Vagina (tissue), 2 donors: Measurements from ENCODE around the gene NEO1. TPM values are rescaled to one million over a fixed set of nuclear protein-coding genes. Genes with fewer than 3 reads are reported as not detected.

ENCODE experiments used
- DNase-seq, 2 donors: peaks; one replicate each; pipeline ENCODE4 v3.0.0-alpha.2; 2017; ENCODE audit errors: extremely low spot score in 2 of 2
- H3K27ac ChIP-seq: fragments of 200-600 bp; sonication (generic); one replicate; pipeline ENCODE4 v1.5.1; 2019
- H3K27me3 ChIP-seq: fragments of 200-600 bp; sonication (generic); one replicate; pipeline ENCODE4 v1.5.1; 2019
- H3K36me3 ChIP-seq, 2 donors: fragments of 200-600 bp; sonication (generic); one replicate each; pipeline ENCODE4 v1.5.1; 2017 to 2019
- H3K4me1 ChIP-seq: fragments of 200-600 bp; sonication (generic); one replicate; pipeline ENCODE4 v1.5.1; 2019
- H3K4me3 ChIP-seq, 2 donors: fragments of 200-600 bp; sonication (generic); 1 replicate in 1 of 2; 2 replicates in 1 of 2; pipeline ENCODE4 v1.5.1; 2016 to 2019
- H3K9me3 ChIP-seq: fragments of 200-600 bp; sonication (generic); one replicate; pipeline ENCODE4 v1.5.1; 2019
- CTCF ChIP-seq, 3 experiments: fragments of 450-650 bp in 2 of 3; fragments of 200-600 bp in 1 of 3; sonication (generic) in 1 of 3; IDR thresholded peaks; one replicate each; pipeline ENCODE4 v1.5.1; 2017 to 2019; ENCODE audit warnings: antibody characterized with exemption in 3 of 3, mild to moderate bottlenecking in 2 of 3, moderate library complexity in 2 of 3
- POLR2A ChIP-seq, 2 donors: fragments of 450-650 bp; IDR thresholded peaks; one replicate each; pipeline ENCODE4 v1.6.1; 2017; ENCODE audit warnings: antibody characterized with exemption in 2 of 2, mild to moderate bottlenecking in 2 of 2, moderate library complexity in 2 of 2
- POLR2AphosphoS5 ChIP-seq, 2 donors: sonication (generic); formaldehyde crosslinking; IDR thresholded peaks; one replicate each; pipeline ENCODE4 v1.9.0; 2017; ENCODE audit warnings: antibody characterized with exemption in 2 of 2, mild to moderate bottlenecking in 2 of 2, low read depth in 1 of 2; ENCODE audit not compliant: insufficient read depth in 1 of 2
- intact Hi-C: fragments of 100-400 bp; cut with DNase I; formaldehyde crosslinking; loops from one replicate; pipeline ENCODE4 v1.15.1; 2023
- total RNA-seq: library from RNA; depleted of rRNA; stranded (reverse); fragments of >200 nt; gene quantifications from one replicate; pipeline ENCODE4 v1.2.3, GENCODE V29; 2016

Gene NEO1
- total RNA-seq: 21.9 TPM

GRCh38 chr15:73051807-73052652, at the start of gene NEO1:
Gene NEO1 (plus strand): TSS chr15:73052463. CDS start chr15:73052676, 213 bp downstream.
- Histone ChIP-seq H3K27me3 (no peaks in the 10 kb centered on the region), H3K4me3 (peak within 1 kb of the TSS; percentile 71 to 87), H3K9me3 (no peaks in the 10 kb centered on the region), H3K4me1 (peaks cover 28% of the 10 kb centered on the region), H3K36me3 (no peaks in the 10 kb centered on the region), H3K27ac (peak within 1 kb of the TSS; percentile 95)
- DNase-seq: peak in 1 of 2 donors; percentile 90
- TF ChIP-seq POLR2AphosphoS5 (IDR thresholded peaks at IDR 0.05; ENCODE audit: insufficient read depth in 1 of 2, low read depth in 1 of 2): peak in 1 of 2 donors; percentile 71
- no peak for TF ChIP-seq CTCF (IDR thresholded peaks at IDR 0.05)
- TF ChIP-seq POLR2A (IDR thresholded peaks at IDR 0.05): peak in 1 of 2 donors; percentile 52
- intact Hi-C loops: loop anchor here (10.0 kb wide), 1 partner anchor 77 kb away; no protein-coding TSS in a partner anchor

- Histone ChIP-seq H3K27me3 (no peaks in the 10 kb centered on the region), H3K9me3 (no peaks in the 10 kb centered on the region), H3K36me3 (no peaks in the 10 kb centered on the region), H3K4me1 (peaks cover 9% of the 10 kb centered on the region), H3K4me3 (no peak overlapping the region), H3K27ac (no peak overlapping the region)
- TF ChIP-seq POLR2A (IDR thresholded peaks at IDR 0.05): no peak
- TF ChIP-seq POLR2AphosphoS5 (IDR thresholded peaks at IDR 0.05; ENCODE audit: insufficient read depth in 1 of 2, low read depth in 1 of 2): no peak
- TF ChIP-seq CTCF (IDR thresholded peaks at IDR 0.05): no peak
- DNase-seq: no peak
- intact Hi-C loops: no loop called here
Measured at GRCh38 chr15:73004462-73004861, 47.8 kb upstream of the NEO1 start.

- intact Hi-C loops: no loop called here
- H3K36me3 ChIP-seq: no peaks in the 10 kb centered on the region
- no peak overlapping the region for H3K27ac ChIP-seq
- TF ChIP-seq POLR2A (IDR thresholded peaks at IDR 0.05): no peak
- H3K27me3 ChIP-seq: no peaks in the 10 kb centered on the region
- H3K9me3 ChIP-seq: no peaks in the 10 kb centered on the region
- DNase-seq: no peak
- H3K4me3 ChIP-seq: no peak overlapping the region
- peaks cover 3% of the 10 kb centered on the region for H3K4me1 ChIP-seq
Measured at GRCh38 chr15:73005032-73005431, 47.2 kb upstream of the NEO1 start.

- TF ChIP-seq POLR2AphosphoS5 (IDR thresholded peaks at IDR 0.05; ENCODE audit: insufficient read depth in 1 of 2, low read depth in 1 of 2): no peak
- no peak for TF ChIP-seq POLR2A (IDR thresholded peaks at IDR 0.05)
- TF ChIP-seq CTCF (IDR thresholded peaks at IDR 0.05): no peak
- peaks cover 3% of the 10 kb centered on the region for H3K4me1 ChIP-seq
- no peak overlapping the region for H3K4me3 ChIP-seq
- no peaks in the 10 kb centered on the region for H3K9me3 ChIP-seq
- no peak for DNase-seq
- H3K27me3 ChIP-seq: no peaks in the 10 kb centered on the region
- intact Hi-C loops: no loop called here
- no peaks in the 10 kb centered on the region for H3K36me3 ChIP-seq
- no peak overlapping the region for H3K27ac ChIP-seq
Measured at GRCh38 chr15:73005446-73005845, 46.8 kb upstream of the NEO1 start.

GRCh38 chr15:73006523-73006922, 45.7 kb upstream of the NEO1 start:
- Histone ChIP-seq H3K4me3 (no peak overlapping the region), H3K27ac (no peak overlapping the region), H3K4me1 (peaks cover 9% of the 10 kb centered on the region), H3K27me3 (no peaks in the 10 kb centered on the region), H3K36me3 (no peaks in the 10 kb centered on the region), H3K9me3 (no peaks in the 10 kb centered on the region)
- intact Hi-C loops: no loop called here
- TF ChIP-seq POLR2AphosphoS5 (IDR thresholded peaks at IDR 0.05; ENCODE audit: insufficient read depth in 1 of 2, low read depth in 1 of 2) (no peak), POLR2A (IDR thresholded peaks at IDR 0.05) (no peak), CTCF (IDR thresholded peaks at IDR 0.05) (no peak)
- no peak for DNase-seq
